ENCODE results near the gene DEFB125.

The DEFB125 gene

GRCh38 chr20:87401-87800 is at the start of gene DEFB125:
Gene DEFB125 (plus strand): TSS chr20:87672. CDS start chr20:87710, 38 bp downstream.
- Histone ChIP-seq H3K36me3 (ENCODE audit: control insufficient read depth, insufficient read depth, low read length) (no peaks in the 10 kb centered on the region), H3K27ac (ENCODE audit: low read length) (no peak within 1 kb of the TSS), H3K4me3 (ENCODE audit: low read length) (no peak within 1 kb of the TSS), H3K9me3 (ENCODE audit: control insufficient read depth, insufficient read depth, low read length) (peaks cover 5% of the 10 kb centered on the region), H3K27me3 (ENCODE audit: control insufficient read depth, insufficient read depth, low read length) (no peaks in the 10 kb centered on the region), H3K4me1 (ENCODE audit: control insufficient read depth, insufficient read depth, low read length) (no peaks in the 10 kb centered on the region)
- DNase-seq (ENCODE audit: low read depth, low spot score): no peak
- no CpG with 5 or more reads among the region's 3 CpGs for WGBS (ENCODE audit: insufficient coverage, insufficient read length)

GRCh38 chr20:60035-60918 is 27.2 kb upstream of the DEFB125 start:
- H3K4me1 ChIP-seq (ENCODE audit: control insufficient read depth, insufficient read depth, low read length): no peaks in the 10 kb centered on the region
- no peaks in the 10 kb centered on the region for H3K36me3 ChIP-seq (ENCODE audit: control insufficient read depth, insufficient read depth, low read length)
- WGBS (ENCODE audit: insufficient coverage, insufficient read length): 98% methylated on average over 5 of the region's 6 CpGs
- H3K27ac ChIP-seq (ENCODE audit: low read length): no peak overlapping the region
- H3K4me3 ChIP-seq (ENCODE audit: low read length): no peak overlapping the region
- no peaks in the 10 kb centered on the region for H3K27me3 ChIP-seq (ENCODE audit: control insufficient read depth, insufficient read depth, low read length)
- no peak for DNase-seq (ENCODE audit: low read depth, low spot score)
- peaks cover 12% of the 10 kb centered on the region for H3K9me3 ChIP-seq (ENCODE audit: control insufficient read depth, insufficient read depth, low read length)

- Histone ChIP-seq H3K36me3 (ENCODE audit: control insufficient read depth, insufficient read depth, low read length) (no peaks in the 10 kb centered on the region), H3K4me1 (ENCODE audit: control insufficient read depth, insufficient read depth, low read length) (no peaks in the 10 kb centered on the region), H3K9me3 (ENCODE audit: control insufficient read depth, insufficient read depth, low read length) (peaks cover 17% of the 10 kb centered on the region), H3K27me3 (ENCODE audit: control insufficient read depth, insufficient read depth, low read length) (no peaks in the 10 kb centered on the region), H3K27ac (ENCODE audit: low read length) (no peak overlapping the region), H3K4me3 (ENCODE audit: low read length) (no peak overlapping the region)
- DNase-seq (ENCODE audit: low read depth, low spot score): no peak
- 97% methylated on average over 1 of the region's 1 CpG for WGBS (ENCODE audit: insufficient coverage, insufficient read length)
Observed at GRCh38 chr20:61230-61629, 26.2 kb upstream of the DEFB125 start.

- peaks cover 17% of the 10 kb centered on the region for H3K9me3 ChIP-seq (ENCODE audit: control insufficient read depth, insufficient read depth, low read length)
- H3K4me1 ChIP-seq (ENCODE audit: control insufficient read depth, insufficient read depth, low read length): no peaks in the 10 kb centered on the region
- H3K36me3 ChIP-seq (ENCODE audit: control insufficient read depth, insufficient read depth, low read length): no peaks in the 10 kb centered on the region
- no peak for DNase-seq (ENCODE audit: low read depth, low spot score)
- over 99% methylated on average over 5 of the region's 5 CpGs for WGBS (ENCODE audit: insufficient coverage, insufficient read length)
- no peak overlapping the region for H3K27ac ChIP-seq (ENCODE audit: low read length)
- no peaks in the 10 kb centered on the region for H3K27me3 ChIP-seq (ENCODE audit: control insufficient read depth, insufficient read depth, low read length)
- H3K4me3 ChIP-seq (ENCODE audit: low read length): no peak overlapping the region
Observed at GRCh38 chr20:61757-62156, 25.7 kb upstream of the DEFB125 start.

- Histone ChIP-seq H3K27me3 (ENCODE audit: control insufficient read depth, insufficient read depth, low read length) (no peaks in the 10 kb centered on the region), H3K9me3 (ENCODE audit: control insufficient read depth, insufficient read depth, low read length) (peaks cover 18% of the 10 kb centered on the region), H3K36me3 (ENCODE audit: control insufficient read depth, insufficient read depth, low read length) (no peaks in the 10 kb centered on the region), H3K4me3 (ENCODE audit: low read length) (no peak overlapping the region), H3K27ac (ENCODE audit: low read length) (no peak overlapping the region), H3K4me1 (ENCODE audit: control insufficient read depth, insufficient read depth, low read length) (no peaks in the 10 kb centered on the region)
- WGBS (ENCODE audit: insufficient coverage, insufficient read length): 97% methylated on average over 3 of the region's 3 CpGs
- no peak for DNase-seq (ENCODE audit: low read depth, low spot score)
Observed at GRCh38 chr20:62487-62886, 25.0 kb upstream of the DEFB125 start.

- 99% methylated on average over 3 of the region's 3 CpGs for WGBS (ENCODE audit: insufficient coverage, insufficient read length)
- peaks cover 19% of the 10 kb centered on the region for H3K9me3 ChIP-seq (ENCODE audit: control insufficient read depth, insufficient read depth, low read length)
- H3K4me1 ChIP-seq (ENCODE audit: control insufficient read depth, insufficient read depth, low read length): no peaks in the 10 kb centered on the region
- no peak overlapping the region for H3K4me3 ChIP-seq (ENCODE audit: low read length)
- no peak overlapping the region for H3K27ac ChIP-seq (ENCODE audit: low read length)
- no peaks in the 10 kb centered on the region for H3K27me3 ChIP-seq (ENCODE audit: control insufficient read depth, insufficient read depth, low read length)
- H3K36me3 ChIP-seq (ENCODE audit: control insufficient read depth, insufficient read depth, low read length): no peaks in the 10 kb centered on the region
- DNase-seq (ENCODE audit: low read depth, low spot score): no peak
Observed at GRCh38 chr20:64026-64603, 23.4 kb upstream of the DEFB125 start.

- H3K4me3 ChIP-seq (ENCODE audit: low read length): no peak overlapping the region
- H3K27me3 ChIP-seq (ENCODE audit: control insufficient read depth, insufficient read depth, low read length): no peaks in the 10 kb centered on the region
- peaks cover 20% of the 10 kb centered on the region for H3K9me3 ChIP-seq (ENCODE audit: control insufficient read depth, insufficient read depth, low read length)
- 100% methylated on average over 2 of the region's 2 CpGs for WGBS (ENCODE audit: insufficient coverage, insufficient read length)
- no peaks in the 10 kb centered on the region for H3K36me3 ChIP-seq (ENCODE audit: control insufficient read depth, insufficient read depth, low read length)
- no peak for DNase-seq (ENCODE audit: low read depth, low spot score)
- no peak overlapping the region for H3K27ac ChIP-seq (ENCODE audit: low read length)
- H3K4me1 ChIP-seq (ENCODE audit: control insufficient read depth, insufficient read depth, low read length): no peaks in the 10 kb centered on the region
Observed at GRCh38 chr20:64766-65322, 22.6 kb upstream of the DEFB125 start.

- H3K27me3 ChIP-seq (ENCODE audit: control insufficient read depth, insufficient read depth, low read length): no peaks in the 10 kb centered on the region
- H3K27ac ChIP-seq (ENCODE audit: low read length): no peak overlapping the region
- WGBS (ENCODE audit: insufficient coverage, insufficient read length): no CpG with 5 or more reads among the region's 2 CpGs
- DNase-seq (ENCODE audit: low read depth, low spot score): no peak
- H3K36me3 ChIP-seq (ENCODE audit: control insufficient read depth, insufficient read depth, low read length): no peaks in the 10 kb centered on the region
- peaks cover 6% of the 10 kb centered on the region; the same call in 1 of the 2 replicates for H3K9me3 ChIP-seq (ENCODE audit: control insufficient read depth, insufficient read depth, low read length)
- no peaks in the 10 kb centered on the region for H3K4me1 ChIP-seq (ENCODE audit: control insufficient read depth, insufficient read depth, low read length)
- no peak overlapping the region for H3K4me3 ChIP-seq (ENCODE audit: low read length)
Observed at GRCh38 chr20:77231-77630, 10.2 kb upstream of the DEFB125 start.

- Histone ChIP-seq H3K4me3 (ENCODE audit: low read length) (no peak overlapping the region), H3K27ac (ENCODE audit: low read length) (no peak overlapping the region), H3K4me1 (ENCODE audit: control insufficient read depth, insufficient read depth, low read length) (no peaks in the 10 kb centered on the region), H3K27me3 (ENCODE audit: control insufficient read depth, insufficient read depth, low read length) (no peaks in the 10 kb centered on the region), H3K36me3 (ENCODE audit: control insufficient read depth, insufficient read depth, low read length) (no peaks in the 10 kb centered on the region), H3K9me3 (ENCODE audit: control insufficient read depth, insufficient read depth, low read length) (peaks cover 7% of the 10 kb centered on the region)
- DNase-seq (ENCODE audit: low read depth, low spot score): no peak
Observed at GRCh38 chr20:78338-78737, 9.1 kb upstream of the DEFB125 start.

- Histone ChIP-seq H3K36me3 (ENCODE audit: control insufficient read depth, insufficient read depth, low read length) (no peaks in the 10 kb centered on the region), H3K27me3 (ENCODE audit: control insufficient read depth, insufficient read depth, low read length) (no peaks in the 10 kb centered on the region), H3K27ac (ENCODE audit: low read length) (no peak overlapping the region), H3K9me3 (ENCODE audit: control insufficient read depth, insufficient read depth, low read length) (peaks cover 6% of the 10 kb centered on the region), H3K4me3 (ENCODE audit: low read length) (no peak overlapping the region), H3K4me1 (ENCODE audit: control insufficient read depth, insufficient read depth, low read length) (no peaks in the 10 kb centered on the region)
- DNase-seq (ENCODE audit: low read depth, low spot score): no peak
- WGBS (ENCODE audit: insufficient coverage, insufficient read length): no CpG with 5 or more reads among the region's 4 CpGs
Observed at GRCh38 chr20:79565-79964, 7.9 kb upstream of the DEFB125 start.

Measured in iPS DF 6.9 (cell line).